ENCODE measurements around the gene WNT2.

Gene WNT2

GRCh38 chr7:117277576-117277975 is 45.3 kb downstream of the WNT2 start:
- no peaks in the 10 kb centered on the region for H3K36me3 ChIP-seq (ENCODE audit: insufficient read depth, low read length)
- no peak overlapping the region for H3K4me2 ChIP-seq (ENCODE audit: low read length)
- H3K9me3 ChIP-seq (replicated peaks; ENCODE audit: low read length): no peaks in the 10 kb centered on the region
- H3K27me3 ChIP-seq (ENCODE audit: control insufficient read depth, insufficient read depth, low read length): no peaks in the 10 kb centered on the region
- no peak overlapping the region for H3K4me3 ChIP-seq (ENCODE audit: low read length)
- H3K9ac ChIP-seq (ENCODE audit: low read depth, low read length): no peak overlapping the region
- no peaks in the 10 kb centered on the region for H3K4me1 ChIP-seq (ENCODE audit: control insufficient read depth, insufficient read depth, low read length)

- H3K4me2 ChIP-seq (ENCODE audit: low read length): no peak overlapping the region
- H3K9me3 ChIP-seq (replicated peaks; ENCODE audit: low read length): no peaks in the 10 kb centered on the region
- H3K4me3 ChIP-seq (ENCODE audit: low read length): no peak overlapping the region
- no peaks in the 10 kb centered on the region for H3K27me3 ChIP-seq (ENCODE audit: control insufficient read depth, insufficient read depth, low read length)
- H3K9ac ChIP-seq (ENCODE audit: low read depth, low read length): no peak overlapping the region
- peaks cover 10% of the 10 kb centered on the region for H3K4me1 ChIP-seq (ENCODE audit: control insufficient read depth, insufficient read depth, low read length)
- no peaks in the 10 kb centered on the region for H3K36me3 ChIP-seq (ENCODE audit: insufficient read depth, low read length)
These were observed 47.9 kb downstream of the WNT2 start for GRCh38 chr7:117274951-117275350.

GRCh38 chr7:117273814-117274225 is 49.0 kb downstream of the WNT2 start:
- Histone ChIP-seq H3K4me2 (ENCODE audit: low read length) (no peak overlapping the region), H3K27me3 (ENCODE audit: control insufficient read depth, insufficient read depth, low read length) (no peaks in the 10 kb centered on the region), H3K9ac (ENCODE audit: low read depth, low read length) (no peak overlapping the region), H3K9me3 (replicated peaks; ENCODE audit: low read length) (no peaks in the 10 kb centered on the region), H3K4me3 (ENCODE audit: low read length) (no peak overlapping the region), H3K36me3 (ENCODE audit: insufficient read depth, low read length) (no peaks in the 10 kb centered on the region), H3K4me1 (ENCODE audit: control insufficient read depth, insufficient read depth, low read length) (peaks cover 18% of the 10 kb centered on the region)

GRCh38 chr7:117273325-117273724 is 49.5 kb downstream of the WNT2 start:
- H3K36me3 ChIP-seq (ENCODE audit: insufficient read depth, low read length): no peaks in the 10 kb centered on the region
- peaks cover 18% of the 10 kb centered on the region for H3K4me1 ChIP-seq (ENCODE audit: control insufficient read depth, insufficient read depth, low read length)
- no peak overlapping the region for H3K4me2 ChIP-seq (ENCODE audit: low read length)
- H3K9me3 ChIP-seq (replicated peaks; ENCODE audit: low read length): no peaks in the 10 kb centered on the region
- no peaks in the 10 kb centered on the region for H3K27me3 ChIP-seq (ENCODE audit: control insufficient read depth, insufficient read depth, low read length)
- H3K9ac ChIP-seq (ENCODE audit: low read depth, low read length): no peak overlapping the region
- no peak overlapping the region for H3K4me3 ChIP-seq (ENCODE audit: low read length)

- H3K27me3 ChIP-seq (ENCODE audit: control insufficient read depth, insufficient read depth, low read length): no peaks in the 10 kb centered on the region
- no peak overlapping the region for H3K4me3 ChIP-seq (ENCODE audit: low read length)
- H3K4me2 ChIP-seq (ENCODE audit: low read length): no peak overlapping the region
- H3K9ac ChIP-seq (ENCODE audit: low read depth, low read length): no peak overlapping the region
- H3K4me1 ChIP-seq (ENCODE audit: control insufficient read depth, insufficient read depth, low read length): peaks cover 18% of the 10 kb centered on the region
- H3K9me3 ChIP-seq (replicated peaks; ENCODE audit: low read length): no peaks in the 10 kb centered on the region
- no peaks in the 10 kb centered on the region for H3K36me3 ChIP-seq (ENCODE audit: insufficient read depth, low read length)
These were observed 50.7 kb downstream of the WNT2 start for GRCh38 chr7:117272017-117272759.

GRCh38 chr7:117271566-117271965 is 51.3 kb downstream of the WNT2 start:
- Histone ChIP-seq H3K36me3 (ENCODE audit: insufficient read depth, low read length) (no peaks in the 10 kb centered on the region), H3K4me1 (ENCODE audit: control insufficient read depth, insufficient read depth, low read length) (peaks cover 18% of the 10 kb centered on the region), H3K27me3 (ENCODE audit: control insufficient read depth, insufficient read depth, low read length) (no peaks in the 10 kb centered on the region), H3K4me3 (ENCODE audit: low read length) (no peak overlapping the region), H3K4me2 (ENCODE audit: low read length) (no peak overlapping the region), H3K9me3 (replicated peaks; ENCODE audit: low read length) (no peaks in the 10 kb centered on the region), H3K9ac (ENCODE audit: low read depth, low read length) (no peak overlapping the region)

- no peaks in the 10 kb centered on the region for H3K27me3 ChIP-seq (ENCODE audit: control insufficient read depth, insufficient read depth, low read length)
- peak overlapping the region; percentile 55 for H3K9ac ChIP-seq (ENCODE audit: low read depth, low read length)
- H3K4me2 ChIP-seq (ENCODE audit: low read length): peak overlapping the region; percentile 80
- peak overlapping the region; percentile 33 for H3K4me3 ChIP-seq (ENCODE audit: low read length)
- H3K9me3 ChIP-seq (replicated peaks; ENCODE audit: low read length): no peaks in the 10 kb centered on the region
- no peaks in the 10 kb centered on the region for H3K36me3 ChIP-seq (ENCODE audit: insufficient read depth, low read length)
- H3K4me1 ChIP-seq (ENCODE audit: control insufficient read depth, insufficient read depth, low read length): peaks cover 18% of the 10 kb centered on the region
These were observed 52.5 kb downstream of the WNT2 start for GRCh38 chr7:117270371-117270770.

GRCh38 chr7:117269886-117270285 is 53.0 kb downstream of the WNT2 start:
- H3K9me3 ChIP-seq (replicated peaks; ENCODE audit: low read length): no peaks in the 10 kb centered on the region
- peaks cover 18% of the 10 kb centered on the region for H3K4me1 ChIP-seq (ENCODE audit: control insufficient read depth, insufficient read depth, low read length)
- H3K9ac ChIP-seq (ENCODE audit: low read depth, low read length): peak overlapping the region; percentile 74
- no peaks in the 10 kb centered on the region for H3K27me3 ChIP-seq (ENCODE audit: control insufficient read depth, insufficient read depth, low read length)
- H3K36me3 ChIP-seq (ENCODE audit: insufficient read depth, low read length): no peaks in the 10 kb centered on the region
- peak overlapping the region; percentile 52 for H3K4me3 ChIP-seq (ENCODE audit: low read length)
- peak overlapping the region; percentile 80 for H3K4me2 ChIP-seq (ENCODE audit: low read length)

- H3K4me2 ChIP-seq (ENCODE audit: low read length): peak overlapping the region; percentile 80
- H3K4me3 ChIP-seq (ENCODE audit: low read length): peak overlapping the region; percentile 52
- peaks cover 18% of the 10 kb centered on the region for H3K4me1 ChIP-seq (ENCODE audit: control insufficient read depth, insufficient read depth, low read length)
- no peaks in the 10 kb centered on the region for H3K27me3 ChIP-seq (ENCODE audit: control insufficient read depth, insufficient read depth, low read length)
- H3K9ac ChIP-seq (ENCODE audit: low read depth, low read length): peak overlapping the region; percentile 74
- H3K36me3 ChIP-seq (ENCODE audit: insufficient read depth, low read length): no peaks in the 10 kb centered on the region
- H3K9me3 ChIP-seq (replicated peaks; ENCODE audit: low read length): no peaks in the 10 kb centered on the region
These were observed 53.4 kb downstream of the WNT2 start for GRCh38 chr7:117269417-117269816.

GRCh38 chr7:117264716-117265115 is 58.1 kb downstream of the WNT2 start:
- Histone ChIP-seq H3K36me3 (ENCODE audit: insufficient read depth, low read length) (no peaks in the 10 kb centered on the region), H3K9ac (ENCODE audit: low read depth, low read length) (no peak overlapping the region), H3K9me3 (replicated peaks; ENCODE audit: low read length) (no peaks in the 10 kb centered on the region)

GRCh38 chr7:117262546-117262945 is 60.3 kb downstream of the WNT2 start:
- Histone ChIP-seq H3K9ac (ENCODE audit: low read depth, low read length) (no peak overlapping the region), H3K27me3 (ENCODE audit: control insufficient read depth, insufficient read depth, low read length) (no peaks in the 10 kb centered on the region), H3K36me3 (ENCODE audit: insufficient read depth, low read length) (no peaks in the 10 kb centered on the region), H3K9me3 (replicated peaks; ENCODE audit: low read length) (no peaks in the 10 kb centered on the region), H3K4me3 (ENCODE audit: low read length) (no peak overlapping the region), H3K4me2 (ENCODE audit: low read length) (no peak overlapping the region), H3K4me1 (ENCODE audit: control insufficient read depth, insufficient read depth, low read length) (peaks cover 10% of the 10 kb centered on the region)

More at GRCh38 chr7:117264716-117265115, 58.1 kb downstream of the WNT2 start:
- H3K27me3 ChIP-seq (ENCODE audit: control insufficient read depth, insufficient read depth, low read length): no peaks in the 10 kb centered on the region
- H3K4me2 ChIP-seq (ENCODE audit: low read length): no peak overlapping the region
- H3K4me1 ChIP-seq (ENCODE audit: control insufficient read depth, insufficient read depth, low read length): peaks cover 12% of the 10 kb centered on the region
- H3K4me3 ChIP-seq (ENCODE audit: low read length): no peak overlapping the region

- Histone ChIP-seq H3K36me3 (ENCODE audit: insufficient read depth, low read length) (no peaks in the 10 kb centered on the region), H3K4me2 (ENCODE audit: low read length) (no peak overlapping the region), H3K27me3 (ENCODE audit: control insufficient read depth, insufficient read depth, low read length) (no peaks in the 10 kb centered on the region), H3K4me3 (ENCODE audit: low read length) (no peak overlapping the region), H3K4me1 (ENCODE audit: control insufficient read depth, insufficient read depth, low read length) (peaks cover 10% of the 10 kb centered on the region), H3K9me3 (replicated peaks; ENCODE audit: low read length) (no peaks in the 10 kb centered on the region), H3K9ac (ENCODE audit: low read depth, low read length) (no peak overlapping the region)
These were observed 63.2 kb downstream of the WNT2 start for GRCh38 chr7:117259615-117260014.

Data from skeletal muscle satellite cell (primary cell).